H1 (cell line): Measurements from ENCODE around the gene RTEL1. TPM values are rescaled to one million over a fixed set of nuclear protein-coding genes. Genes with fewer than 3 reads are reported as not detected.

Experiments
- CHD7 ChIP-seq: fragments of 300-600 bp; sonication (generic); IDR thresholded peaks from 2 replicates; pipeline ENCODE4 v1.7.1; 2012; ENCODE audit warnings: low read length, moderate library complexity, mild to moderate bottlenecking, inconsistent platforms; ENCODE audit not compliant: insufficient replicate concordance
- polyA plus RNA-seq, 7 experiments: library from polyadenylated mRNA; depleted of rRNA in 3 of 7; stranded (reverse) in 5 of 7; unstranded in 2 of 7; fragments of >200 nt in 5 of 7; fragments of 200-250 nt in 2 of 7; gene quantifications; 1 replicate in 5 of 7; 2 replicates in 1 of 7; 4 replicates in 1 of 7; pipeline versions ENCODE4 v1.2.1 to v1.2.3, GENCODE V29; 2011 to 2013; ENCODE audit warnings: missing spikeins in 2 of 7, mixed read lengths in 2 of 7
- total RNA-seq: library from RNA; stranded (reverse); fragmentation: NEBNext Ultra II Directional; extraction: Animal tissue kit (Norgen Biotek cat#: 25700); gene quantifications from 2 replicates; pipeline ENCODE4 v1.2.1, GENCODE V29; 2021

Gene RTEL1
- total and polyA plus RNA-seq, 2 of the 8 experiments (the other 6 are each of a cell fraction or from before 2014, with no cell fraction given): 16.2 to 37.1 TPM

DNA sequence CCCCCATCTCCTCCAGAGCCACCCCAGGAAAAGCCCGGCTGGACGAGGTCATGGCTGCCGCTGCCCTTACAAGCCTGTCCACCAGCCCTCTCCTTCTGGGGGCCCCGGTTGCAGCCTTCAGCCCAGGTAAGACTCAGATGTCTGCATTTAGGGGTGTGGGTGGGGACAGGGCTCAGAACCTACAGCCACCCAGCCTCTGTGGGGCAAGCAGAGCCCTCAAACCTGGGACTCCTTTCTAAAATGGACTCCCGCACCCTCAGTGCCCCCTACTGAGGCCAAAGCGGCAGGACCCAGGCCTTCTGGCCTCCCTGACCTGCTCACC is 83.2 kb downstream of the RTEL1 start (continued):
- TF ChIP-seq CHD7: no peak
